Heart left ventricle (tissue), 16 donors: ENCODE data around the gene OR2T35. TPM values are rescaled to one million over a fixed set of nuclear protein-coding genes. Genes with fewer than 3 reads are reported as not detected.
A peak's percentile ranks its signal among the peaks of the same experiment; 100 is the strongest.
"Not testable (repeated sequence)": the region's sequence is repeated elsewhere in the genome, so short reads cannot be mapped to it uniquely, and the experiment has no call there.

ENCODE experiments used
- ATAC-seq, 4 donors: fragments of 200-7000 bp; cut with Tn5 transposase; one replicate each; pipeline ENCODE4 v1.9.1; 2020 to 2022; ENCODE audit warnings: moderate library complexity in 4 of 4, mild to moderate bottlenecking in 3 of 4, moderate number of reproducible peaks in 1 of 4
- DNase-seq, 5 donors: peaks; one replicate each; pipeline ENCODE4 v3.0.0-alpha.2; 2020
- H3K27ac ChIP-seq, 12 donors: fragments of 200-600 bp; sonication (generic) in 4 of 12; one replicate each; pipeline versions ENCODE4 v1.5.0 to v1.8.0; 2016 to 2022; ENCODE audit warnings: mild to moderate bottlenecking in 2 of 12
- H3K27me3 ChIP-seq, 9 donors: fragments of 200-600 bp; sonication (generic) in 2 of 9; one replicate each; pipeline versions ENCODE4 v1.5.1 to v1.8.0; 2016 to 2022; ENCODE audit warnings: mild to moderate bottlenecking in 3 of 9
- H3K36me3 ChIP-seq, 9 donors: fragments of 200-600 bp; sonication (generic) in 2 of 9; one replicate each; pipeline versions ENCODE4 v1.5.0 to v1.8.0; 2018 to 2022; ENCODE audit warnings: mild to moderate bottlenecking in 2 of 9
- H3K4me1 ChIP-seq, 12 donors: fragments of 200-600 bp; sonication (generic) in 4 of 12; one replicate each; pipeline versions ENCODE4 v1.5.0 to v1.8.0; 2016 to 2022; ENCODE audit warnings: mild to moderate bottlenecking in 3 of 12
- H3K4me3 ChIP-seq, 12 donors: fragments of 200-600 bp; sonication (generic) in 4 of 12; one replicate each; pipeline versions ENCODE4 v1.5.0 to v1.8.0; 2017 to 2022; ENCODE audit warnings: mild to moderate bottlenecking in 9 of 12, moderate library complexity in 4 of 12
- H3K9me3 ChIP-seq, 12 donors: fragments of 200-600 bp; sonication (generic) in 4 of 12; one replicate each; pipeline versions ENCODE4 v1.5.0 to v1.8.0; 2016 to 2022; ENCODE audit warnings: mild to moderate bottlenecking in 1 of 12
- POLR2A ChIP-seq, 2 donors: fragments of 450-650 bp; IDR thresholded peaks; one replicate each; pipeline ENCODE4 v1.6.1; 2017; ENCODE audit warnings: antibody characterized with exemption in 2 of 2, mild to moderate bottlenecking in 2 of 2, moderate library complexity in 2 of 2
- WGBS, 4 donors: extraction: QIAGEN DNeasy Blood & Tissue Kit in 2 of 4; methylation state at CpG; one replicate each; pipeline versions ENCODE4 v1.1.5 to v1.1.7; 2013 to 2018; 5-methylcytosine and 5-hydroxymethylcytosine counted together
- intact Hi-C, 10 donors: fragments of 100-400 bp; cut with DNase I; formaldehyde crosslinking; loops; one replicate each; pipeline versions ENCODE4 v1.11.1 to v1.14.2; 2022
- long read RNA-seq, 3 donors: library from polyadenylated mRNA; unstranded; transcript quantifications; one replicate each; pipeline ENCODE4 v2.0.0, GENCODE V29; 2020 to 2021
- polyA plus RNA-seq, 2 donors: library from polyadenylated mRNA; stranded (reverse); fragments of 200-250 nt; gene quantifications; one replicate each; pipeline ENCODE4 v1.2.3, GENCODE V29; 2013
- total RNA-seq, 9 donors: library from RNA; depleted of rRNA in 2 of 9; stranded (reverse); fragments of >200 nt in 2 of 9; fragmentation: NEBNext Ultra II Directional in 3 of 9; extraction: Animal tissue kit (Norgen Biotek cat#: 25700) in 3 of 9; gene quantifications; one replicate each; pipeline versions ENCODE4 v1.1.0 to v1.2.4, GENCODE V29; 2016 to 2023
- TF ChIP-seq, protein P1 (sequence below), 12 donors: fragments of 200-600 bp; sonication (generic) in 4 of 12; IDR thresholded peaks; one replicate each; pipeline versions ENCODE4 v1.5.0 to v1.8.0; 2018 to 2022; ENCODE audit warnings: antibody characterized with exemption in 12 of 12, mild to moderate bottlenecking in 5 of 12
- donor health status: ischemic (EF 13 %, LVEDD 7.1; RV severe dilation, severe dysfunction).
- donor health status: healthy with polysubstance abuse.
- donor health status: DM: no; HTN: yes; CAD: no.
- donor health status: DM: no; HTN: no; CAD: no.
- donor health status: ischemic (EF 25% LVEDD 6.9; RV normal size, moderate dysfunction).
- donor health status: ischemic (EF 25% LVEDD 5.7; RV mildly dilated, moderate dysfunction).
- donor health status: healthy.
- donor health status: DM: yes; HTN: yes; CAD: no.
- donor health status: ischemic (EF 35%, LVEDD 5.7; RV mildly dilated, moderate dysfunction).
- donor health status: nonischemic (EF 11% LVEDD 7.7; RV severe dilation, severe dysfunction).
- donor health status: DM: yes; HTN: yes; CAD: no.
- donor health status: PGD.
- donor health status: ischemic (EF 29% LVEDD 5.4; RV normal size, mild dysfunction).
- donor health status: nonischemic (EF 23%, LVEDD 6.1; RV moderate dilation, normal function).

The OR2T35 gene, protein sequence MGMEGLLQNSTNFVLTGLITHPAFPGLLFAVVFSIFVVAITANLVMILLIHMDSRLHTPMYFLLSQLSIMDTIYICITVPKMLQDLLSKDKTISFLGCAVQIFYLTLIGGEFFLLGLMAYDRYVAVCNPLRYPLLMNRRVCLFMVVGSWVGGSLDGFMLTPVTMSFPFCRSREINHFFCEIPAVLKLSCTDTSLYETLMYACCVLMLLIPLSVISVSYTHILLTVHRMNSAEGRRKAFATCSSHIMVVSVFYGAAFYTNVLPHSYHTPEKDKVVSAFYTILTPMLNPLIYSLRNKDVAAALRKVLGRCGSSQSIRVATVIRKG
- total RNA-seq (not detected), polyA plus RNA-seq (not detected)
- long read RNA-seq, donor 1, result 0 reads
- long read RNA-seq, donor 2, result 0 reads
- long read RNA-seq, donor 3, result 0 reads

DNA sequence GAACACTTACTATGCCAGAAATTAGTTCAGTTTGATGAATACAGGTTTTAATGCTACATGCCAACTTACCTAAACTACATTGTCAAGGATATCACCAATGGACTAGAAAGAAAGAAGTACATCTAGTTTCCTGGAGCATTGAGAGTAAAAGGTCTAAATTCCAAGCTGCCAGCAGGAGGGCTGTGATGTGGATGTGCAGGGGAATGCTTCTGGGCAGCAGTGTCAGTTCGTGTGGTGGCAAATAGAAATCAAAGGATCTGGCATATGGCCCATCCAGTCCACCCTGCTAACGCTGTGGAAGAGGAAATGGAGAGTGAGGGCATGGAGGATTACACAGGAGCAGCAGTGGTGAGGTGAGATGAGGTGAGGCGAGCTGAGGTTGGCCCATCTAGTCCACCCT lies at the start of gene OR2T35:
Gene OR2T35, minus strand, starts transcription at position 101 of the 400 bp plus-strand sequence. CDS start 6,020 bp downstream, outside the sequence.
- not testable (repeated sequence) for H3K27ac ChIP-seq, H3K4me3 ChIP-seq, H3K27me3 ChIP-seq, ATAC-seq, H3K9me3 ChIP-seq, H3K4me1 ChIP-seq, DNase-seq, H3K36me3 ChIP-seq
- intact Hi-C loops, result loop anchor here in 1 of 10 donors (10.0 kb wide), 1 partner anchor 200 kb away; the partner anchor contains the start of gene OR2T2
- 39 to 88% (median 49%) methylated on average over 1 to 3 of the region's 3 CpGs for WGBS, 4 donors

DNA sequence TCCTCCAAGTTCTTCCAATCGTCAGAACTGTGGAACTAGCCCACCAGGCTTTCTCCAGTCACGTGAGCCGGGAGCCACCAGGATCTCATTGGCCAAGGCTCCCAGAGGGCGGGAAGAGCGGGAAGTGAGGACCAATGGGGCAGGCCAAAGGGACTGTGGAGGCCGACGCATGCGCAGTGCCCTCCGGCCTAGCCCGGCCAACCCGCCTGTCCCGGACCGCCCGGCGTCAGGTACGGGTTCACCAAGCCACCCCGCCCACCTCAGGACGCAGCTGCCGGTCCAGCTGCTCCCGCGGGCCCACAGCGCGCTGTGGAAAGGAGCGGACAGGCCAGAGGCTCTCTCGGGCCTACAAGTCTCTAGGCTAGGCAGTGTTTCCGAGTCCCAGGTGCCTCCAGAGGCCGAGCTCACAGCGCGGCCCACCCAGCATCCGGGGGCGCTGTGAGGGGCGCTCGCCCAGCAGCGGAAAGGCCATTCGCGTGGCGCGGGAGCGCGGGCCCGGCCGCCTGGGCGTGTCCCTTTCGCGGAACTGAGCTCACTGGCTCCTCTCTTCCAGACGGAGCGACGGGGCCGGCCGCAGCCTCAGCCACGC lies 46.6 kb upstream of the OR2T35 start:
- DNase-seq (no peak), ATAC-seq (no peak)
- Histone ChIP-seq H3K4me1 (no peaks in the 10 kb centered on the region), H3K9me3 (peaks cover 0 to 5% (median 0%) of the 10 kb centered on the region in 12 donors), H3K36me3 (no peaks in the 10 kb centered on the region), H3K4me3 (no peak overlapping the region), H3K27ac (no peak overlapping the region), H3K27me3 (peaks cover 0 to 10% (median 0%) of the 10 kb centered on the region in 9 donors)
- WGBS, 4 donors, result 63 to 86% (median 73%) methylated on average over 14 to 51 of the region's 51 CpGs
- no peak for TF ChIP-seq POLR2A (IDR thresholded peaks at IDR 0.05)
- TF ChIP-seq, protein P1, sequence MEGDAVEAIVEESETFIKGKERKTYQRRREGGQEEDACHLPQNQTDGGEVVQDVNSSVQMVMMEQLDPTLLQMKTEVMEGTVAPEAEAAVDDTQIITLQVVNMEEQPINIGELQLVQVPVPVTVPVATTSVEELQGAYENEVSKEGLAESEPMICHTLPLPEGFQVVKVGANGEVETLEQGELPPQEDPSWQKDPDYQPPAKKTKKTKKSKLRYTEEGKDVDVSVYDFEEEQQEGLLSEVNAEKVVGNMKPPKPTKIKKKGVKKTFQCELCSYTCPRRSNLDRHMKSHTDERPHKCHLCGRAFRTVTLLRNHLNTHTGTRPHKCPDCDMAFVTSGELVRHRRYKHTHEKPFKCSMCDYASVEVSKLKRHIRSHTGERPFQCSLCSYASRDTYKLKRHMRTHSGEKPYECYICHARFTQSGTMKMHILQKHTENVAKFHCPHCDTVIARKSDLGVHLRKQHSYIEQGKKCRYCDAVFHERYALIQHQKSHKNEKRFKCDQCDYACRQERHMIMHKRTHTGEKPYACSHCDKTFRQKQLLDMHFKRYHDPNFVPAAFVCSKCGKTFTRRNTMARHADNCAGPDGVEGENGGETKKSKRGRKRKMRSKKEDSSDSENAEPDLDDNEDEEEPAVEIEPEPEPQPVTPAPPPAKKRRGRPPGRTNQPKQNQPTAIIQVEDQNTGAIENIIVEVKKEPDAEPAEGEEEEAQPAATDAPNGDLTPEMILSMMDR (IDR thresholded peaks at IDR 0.05), result no peak
- intact Hi-C loops, result no loop called here

DNA sequence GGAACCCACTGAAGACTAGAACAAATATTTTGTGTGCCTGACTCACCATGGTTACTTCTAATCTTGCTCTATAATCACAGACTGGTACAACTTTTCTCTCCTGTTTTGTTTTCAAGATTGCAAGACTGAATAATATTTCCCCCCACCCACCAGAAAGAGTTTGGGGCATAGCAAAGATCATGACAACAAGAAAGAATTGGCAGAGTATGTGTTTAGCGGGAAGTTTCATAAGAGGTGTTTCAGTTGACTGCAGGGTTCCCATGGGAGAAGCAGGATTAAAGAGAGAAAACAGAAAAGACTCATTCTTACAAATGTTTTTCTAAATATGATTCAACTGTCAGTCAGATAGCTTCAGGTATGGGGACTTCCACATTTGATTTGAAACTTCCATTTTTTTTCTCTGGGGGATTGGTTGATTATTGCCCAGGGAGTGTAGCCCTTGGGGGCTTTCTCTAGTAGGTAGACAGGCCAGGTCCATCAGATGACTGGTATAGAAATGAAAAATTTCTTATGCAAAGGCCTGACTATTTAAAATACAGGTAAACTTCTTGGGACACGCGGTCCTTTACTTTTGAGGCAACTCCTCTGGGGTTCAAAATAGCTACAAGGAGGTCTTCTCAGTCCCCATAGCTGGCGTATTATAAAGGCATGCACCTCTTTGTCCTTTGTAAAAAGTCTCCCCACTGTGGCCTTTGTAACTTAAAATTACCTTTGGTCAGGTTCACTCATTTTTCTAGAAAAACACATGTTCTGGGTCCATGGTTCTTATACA lies 43.6 kb upstream of the OR2T35 start:
- intact Hi-C loops, result no loop called here

DNA sequence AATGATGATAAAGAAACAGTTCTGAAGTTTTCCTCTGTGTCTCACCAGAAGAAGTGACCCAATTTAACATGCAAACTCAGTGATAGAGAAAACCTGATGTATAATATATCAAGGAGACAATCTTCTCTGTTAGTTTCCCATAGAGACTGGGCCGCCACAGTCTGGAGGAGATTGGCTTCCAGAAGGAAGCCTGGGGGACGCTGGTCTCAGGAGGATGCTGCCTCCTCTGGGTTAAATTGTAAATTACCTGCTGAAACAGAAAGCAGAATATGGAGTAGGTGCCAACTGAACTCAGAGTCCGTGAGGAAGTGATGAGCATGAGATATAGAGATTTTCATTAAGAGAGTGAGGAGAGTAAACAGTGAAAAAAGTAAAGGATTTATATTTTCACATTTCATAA lies 41.7 kb upstream of the OR2T35 start:
- intact Hi-C loops, result no loop called here
- DNase-seq (no peak), ATAC-seq (no peak)
- Histone ChIP-seq H3K36me3 (no peaks in the 10 kb centered on the region), H3K9me3 (peaks cover 0 to 5% (median 0%) of the 10 kb centered on the region in 12 donors), H3K4me1 (no peaks in the 10 kb centered on the region), H3K4me3 (no peak overlapping the region), H3K27ac (no peak overlapping the region), H3K27me3 (peaks cover 0 to 6% (median 0%) of the 10 kb centered on the region in 9 donors)
- no peak for TF ChIP-seq POLR2A (IDR thresholded peaks at IDR 0.05)
- TF ChIP-seq, protein P1 (IDR thresholded peaks at IDR 0.05), result peak in 1 of 12 donors; percentile 5
- 22 to 46% (median 33%) methylated on average over 3 of the region's 3 CpGs for WGBS, 4 donors

More for the DNA sequence above, 43.6 kb upstream of the OR2T35 start:
- TF ChIP-seq, protein P1 (IDR thresholded peaks at IDR 0.05), result no peak
- TF ChIP-seq POLR2A (IDR thresholded peaks at IDR 0.05), result no peak
- WGBS, 4 donors, result 74 to 93% (median 78%) methylated on average over 4 of the region's 4 CpGs
- peaks cover 0 to 10% (median 0%) of the 10 kb centered on the region in 9 donors for H3K27me3 ChIP-seq
- peaks cover 0 to 5% (median 0%) of the 10 kb centered on the region in 12 donors for H3K9me3 ChIP-seq
- H3K4me1 ChIP-seq, result no peaks in the 10 kb centered on the region
- H3K4me3 ChIP-seq, result no peak overlapping the region
- no peak overlapping the region for H3K27ac ChIP-seq
- no peaks in the 10 kb centered on the region for H3K36me3 ChIP-seq
- ATAC-seq (no peak), DNase-seq (no peak)
